K562 (cell line): ENCODE measurements around the gene C17orf113. TPM values are rescaled to one million over a fixed set of nuclear protein-coding genes. Genes with fewer than 3 reads are reported as not detected.

Experiments used
- ATAC-seq: fragments of 200-7000 bp; cut with Tn5 transposase; 3 replicates; pipeline ENCODE4 v1.9.1; 2020; ENCODE audit warnings: moderate library complexity
- BruUV-seq: library from RNA; stranded (reverse); fragments of 400-500 nt; replicated peaks from 2 replicates; lab custom pipeline; 2021; lab: Mats Ljungman, UMichigan
- CTCF ChIA-PET: fragments of 300-600 bp; formaldehyde crosslinking; extraction: SDS; loops from one replicate; lab custom pipeline; 2021; ENCODE audit warnings: low intra/inter-chr PET ratio; lab: Yijun Ruan, JAX
- POLR2A ChIA-PET: fragments of 300-600, 350-650 bp; sonication (Branson Sonifier 250); formaldehyde crosslinking; extraction: SDS; loops from one replicate; lab custom pipeline; 2021; ENCODE audit warnings: antibody characterized with exemption, inconsistent platforms; lab: Yijun Ruan, JAX
- DNase-seq, 4 experiments: peaks; one replicate each; pipeline versions ENCODE4 v3.0.0 to v3.0.0-alpha.2; 2011 to 2018; ENCODE audit warnings: low spot score in 3 of 4, mixed read lengths in 3 of 4; ENCODE audit errors: extremely low read depth in 1 of 4
- FAIRE-seq: peaks from 2 replicates; lab custom pipeline; 2011; peaks lifted over from hg19 to GRCh38; lab: Jason Lieb, UNC
- H2AFZ ChIP-seq: 2 replicates; pipeline ENCODE4 v1.6.0; 2011; ENCODE audit warnings: low read depth, low read length, control low read depth, inconsistent platforms
- H3K27ac ChIP-seq: fragments of 200-600 bp; 3 replicates; pipeline ENCODE4 v1.8.0; 2011; ENCODE audit warnings: low read depth, mild to moderate bottlenecking, control low read depth, inconsistent platforms, low read length, moderate library complexity, mixed read lengths; ENCODE audit errors: extremely low read depth
- H3K27me3 ChIP-seq, 2 experiments: fragments of 300-600 bp in 1 of 2; 2 replicates in 1 of 2; 3 replicates in 1 of 2; pipeline versions ENCODE4 v1.6.0 to v1.8.0; 2011; ENCODE audit warnings: inconsistent platforms in 2 of 2, low read length in 2 of 2, mild to moderate bottlenecking in 1 of 2, mixed read lengths in 1 of 2, moderate library complexity in 1 of 2; ENCODE audit not compliant: control insufficient read depth in 2 of 2, insufficient read depth in 2 of 2
- H3K36me3 ChIP-seq: fragments of 300-600 bp; 3 replicates; pipeline ENCODE4 v1.8.0; 2011; ENCODE audit warnings: mild to moderate bottlenecking, low read length, inconsistent platforms; ENCODE audit not compliant: control insufficient read depth, insufficient read depth
- H3K4me1 ChIP-seq, 2 experiments: fragments of 200-600 bp in 1 of 2; replicated peaks in 1 of 2; 2 replicates in 1 of 2; 3 replicates in 1 of 2; pipeline versions ENCODE4 v1.5.1 to v1.8.0; 2011; ENCODE audit warnings: inconsistent platforms in 2 of 2, low read length in 2 of 2, mild to moderate bottlenecking in 1 of 2, mixed read lengths in 1 of 2, moderate library complexity in 1 of 2; ENCODE audit not compliant: control insufficient read depth in 2 of 2, insufficient read depth in 2 of 2
- H3K4me2 ChIP-seq: 2 replicates; pipeline ENCODE4 v1.6.1; 2011; ENCODE audit warnings: low read length, control low read depth, inconsistent platforms, mixed read lengths; ENCODE audit not compliant: insufficient read depth
- H3K4me3 ChIP-seq: fragments of 200-600 bp; sonication (generic), shearing (Covaris generic); 2 replicates; pipeline ENCODE4 v1.5.1; 2016; ENCODE audit warnings: control low read depth, inconsistent platforms
- H3K79me2 ChIP-seq: fragments of 200-600 bp; 3 replicates; pipeline ENCODE4 v1.8.0; 2011; ENCODE audit warnings: low read length, inconsistent platforms; ENCODE audit not compliant: control insufficient read depth, insufficient read depth
- H3K9ac ChIP-seq, 2 experiments: 2 replicates each; pipeline versions ENCODE4 v1.6.0 to v1.6.1; 2011; ENCODE audit warnings: low read depth in 2 of 2, low read length in 2 of 2, control low read depth in 1 of 2, inconsistent platforms in 1 of 2, mild to moderate bottlenecking in 1 of 2, mixed read lengths in 1 of 2; ENCODE audit not compliant: insufficient read depth in 1 of 2
- H3K9me1 ChIP-seq: one replicate; pipeline ENCODE4 v1.6.0; 2011; ENCODE audit warnings: inconsistent platforms, mild to moderate bottlenecking, low read length, moderate library complexity; ENCODE audit not compliant: control insufficient read depth, insufficient read depth
- H3K9me3 ChIP-seq: replicated peaks from 2 replicates; pipeline ENCODE4 v1.5.1; 2011; ENCODE audit warnings: low read depth, low read length, inconsistent platforms; ENCODE audit not compliant: control insufficient read depth, insufficient read depth
- H4K20me1 ChIP-seq: replicated peaks from 2 replicates; pipeline ENCODE4 v1.6.1; 2011; ENCODE audit warnings: low read length, inconsistent platforms, mixed read lengths; ENCODE audit not compliant: control insufficient read depth, insufficient read depth
- CHCHD3 ChIP-seq: fragments of 250-450 bp; sonication (Bioruptor Pico); IDR thresholded peaks from 2 replicates; pipeline ENCODE4 v2.1.2; 2022; ENCODE audit warnings: mild to moderate bottlenecking
- CHD7 ChIP-seq: fragments of 200-600 bp; sonication (generic); IDR thresholded peaks from one replicate; pipeline ENCODE4 v1.6.1; 2012; ENCODE audit warnings: mild to moderate bottlenecking, low read depth, low read length, inconsistent platforms
- MCM5 ChIP-seq: fragments of 450-650 bp; IDR thresholded peaks from 2 replicates; pipeline ENCODE4 v1.6.1; 2016; ENCODE audit warnings: low read depth
- RUNX1 ChIP-seq: sonication (generic); IDR thresholded peaks from 2 replicates; pipeline ENCODE4 v1.6.1; 2016; ENCODE audit warnings: antibody characterized with exemption, low read depth
- WGBS: fragments of 100-300 bp; shearing (Covaris generic); methylation state at CpG from one replicate; pipeline ENCODE4 v1.1.6; 2016; ENCODE audit warnings: low coverage, mixed read lengths; ENCODE audit not compliant: insufficient coverage; ENCODE audit errors: missing lambda C conversion rate; 5-methylcytosine and 5-hydroxymethylcytosine counted together
- in situ Hi-C: fragments of 300-500 bp; cut with MboI; formaldehyde crosslinking; loops from 4 replicates; pipeline ENCODE4 v1.15.0; 2018; ENCODE audit warnings: inconsistent platforms, mixed read lengths
- intact Hi-C: fragments of 100-400 bp; cut with micrococcal nuclease; formaldehyde crosslinking; loops from 2 replicates; pipeline ENCODE4 v1.14.2; 2022
- polyA plus RNA-seq, 8 experiments: library from polyadenylated mRNA; depleted of rRNA in 4 of 8; stranded (reverse) in 5 of 8; unstranded in 3 of 8; fragments of >200 nt; fragmentation: Nextera tagmentation in 2 of 8; fragmentation: Illumina TruSeq in 1 of 8; extraction: Ambion mirVana in 2 of 8; extraction: Trizol in 1 of 8; gene quantifications; 2 replicates each; pipeline versions ENCODE4 v1.2.1 to v1.2.3, GENCODE V29; 2011 to 2014; ENCODE audit warnings: inconsistent platforms in 1 of 8, missing spikeins in 1 of 8
- total RNA-seq, 7 experiments: library from RNA; depleted of rRNA in 6 of 7; stranded (reverse); fragments of >200 nt in 6 of 7; fragmentation: Illumina TruSeq in 2 of 7; extraction: Trizol in 2 of 7; gene quantifications; 2 replicates each; pipeline versions ENCODE4 v1.2.1 to v1.2.3, GENCODE V29; 2011 to 2021; ENCODE audit warnings: low replicate concordance in 1 of 7
- TF ChIP-seq, protein P1 (sequence below), 2 experiments: fragments of 200-800 bp in 1 of 2; sonication (Bioruptor generic) in 1 of 2; sonication (generic) in 1 of 2; formaldehyde crosslinking in 1 of 2; IDR thresholded peaks in 1 of 2; conservative IDR thresholded peaks in 1 of 2; 2 replicates each; pipeline versions ENCODE4 v1.5.0 to v1.6.1; 2016 to 2020; ENCODE audit warnings: missing compliant biosample characterization in 1 of 2, missing genetic modification characterization in 1 of 2, missing genetic modification reagents in 1 of 2
- TF ChIP-seq, protein P2 (sequence below): fragments of 450-650 bp; formaldehyde crosslinking; IDR thresholded peaks from 2 replicates; pipeline ENCODE4 v1.4.0; 2022; ENCODE audit warnings: missing genetic modification characterization

The C17orf113 gene
- total and polyA plus RNA-seq, 9 of the 15 experiments (the other 6 are each of a cell fraction or from before 2014, with no cell fraction given), result 0.10 to 1.2 (median 0.31) TPM

DNA sequence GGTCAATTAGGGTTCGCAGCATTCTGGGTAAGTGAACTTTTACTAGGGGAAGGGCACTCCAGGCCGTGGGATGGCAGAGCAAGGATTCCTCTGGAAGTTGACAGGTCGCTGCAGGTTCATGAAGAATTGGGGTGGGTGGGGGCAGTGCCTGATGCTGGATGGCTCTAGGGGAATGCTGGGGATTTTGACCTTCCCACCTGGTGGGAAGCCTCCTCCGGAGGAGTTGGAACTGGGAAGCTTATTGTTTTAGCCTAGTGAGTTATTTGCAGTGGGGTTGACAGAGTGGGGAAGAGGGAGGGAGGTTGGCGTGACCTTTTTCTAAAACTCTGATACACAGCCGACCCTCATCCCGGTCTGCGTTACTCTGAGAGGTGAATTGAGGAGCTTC, 606 bp upstream of the C17orf113 start:
- peaks cover 3 to 14% of the 10 kb centered on the region in 2 experiments; a peak in 3 of 5 replicates for H3K4me1 ChIP-seq

More for the DNA sequence above, 606 bp upstream of the C17orf113 start:
- TF ChIP-seq, protein P1, sequence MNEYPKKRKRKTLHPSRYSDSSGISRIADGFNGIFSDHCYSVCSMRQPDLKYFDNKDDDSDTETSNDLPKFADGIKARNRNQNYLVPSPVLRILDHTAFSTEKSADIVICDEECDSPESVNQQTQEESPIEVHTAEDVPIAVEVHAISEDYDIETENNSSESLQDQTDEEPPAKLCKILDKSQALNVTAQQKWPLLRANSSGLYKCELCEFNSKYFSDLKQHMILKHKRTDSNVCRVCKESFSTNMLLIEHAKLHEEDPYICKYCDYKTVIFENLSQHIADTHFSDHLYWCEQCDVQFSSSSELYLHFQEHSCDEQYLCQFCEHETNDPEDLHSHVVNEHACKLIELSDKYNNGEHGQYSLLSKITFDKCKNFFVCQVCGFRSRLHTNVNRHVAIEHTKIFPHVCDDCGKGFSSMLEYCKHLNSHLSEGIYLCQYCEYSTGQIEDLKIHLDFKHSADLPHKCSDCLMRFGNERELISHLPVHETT (CRISPR knock-in tag; conservative IDR thresholded peaks at IDR 0.05 in 1 of 2, IDR thresholded peaks at IDR 0.05 in 1 of 2), result no peak
- no peak for TF ChIP-seq CHCHD3 (CRISPR knock-in tag)
- no peak for TF ChIP-seq RUNX1
- TF ChIP-seq, protein P2, sequence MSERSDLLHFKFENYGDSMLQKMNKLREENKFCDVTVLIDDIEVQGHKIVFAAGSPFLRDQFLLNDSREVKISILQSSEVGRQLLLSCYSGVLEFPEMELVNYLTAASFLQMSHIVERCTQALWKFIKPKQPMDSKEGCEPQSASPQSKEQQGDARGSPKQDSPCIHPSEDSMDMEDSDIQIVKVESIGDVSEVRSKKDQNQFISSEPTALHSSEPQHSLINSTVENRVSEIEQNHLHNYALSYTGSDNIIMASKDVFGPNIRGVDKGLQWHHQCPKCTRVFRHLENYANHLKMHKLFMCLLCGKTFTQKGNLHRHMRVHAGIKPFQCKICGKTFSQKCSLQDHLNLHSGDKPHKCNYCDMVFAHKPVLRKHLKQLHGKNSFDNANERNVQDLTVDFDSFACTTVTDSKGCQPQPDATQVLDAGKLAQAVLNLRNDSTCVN (CRISPR knock-in tag), result no peak
- TF ChIP-seq CHD7, result no peak
- no peak for TF ChIP-seq MCM5
- no peaks in the 10 kb centered on the region for H4K20me1 ChIP-seq
- in situ Hi-C loops (no loop called here), intact Hi-C loops (no loop called here)
- no peaks in the 10 kb centered on the region for H3K9me3 ChIP-seq
- H3K4me3 ChIP-seq, result peak overlapping the region; percentile 52
- ATAC-seq (no peak), FAIRE-seq (peak; percentile 68), DNase-seq (no peak)
- no peak overlapping the region; the same call in 2 of the 3 replicates for H3K27ac ChIP-seq
- BruUV-seq, result no TSS peak
- H3K79me2 ChIP-seq, result no peaks in the 10 kb centered on the region
- H3K27me3 ChIP-seq, result peaks cover 10 to 51% of the 10 kb centered on the region in 2 experiments; a peak in 4 of 5 replicates
- H3K4me2 ChIP-seq, result peak overlapping the region; percentile 77
- CTCF ChIA-PET, result interaction anchor here (0.7 kb wide), 1 partner anchor 20 kb away, joined by 3 read pairs; no protein-coding TSS in a partner anchor
- H3K36me3 ChIP-seq, result no peaks in the 10 kb centered on the region
- no peaks in the 10 kb centered on the region for H3K9me1 ChIP-seq
- peak overlapping the region; percentile 97 for H2AFZ ChIP-seq
- WGBS, result 37% methylated on average over 7 of the region's 8 CpGs
- POLR2A ChIA-PET, result interaction anchor here (0.7 to 1.2 kb wide), 4 partner anchors 20 to 253 kb away, joined by 3 to 6 read pairs (median 4); partner anchors contain the start of gene DNAJC7
- peak overlapping the region; percentile 56 to 91; a peak in 3 of 4 replicates for H3K9ac ChIP-seq
